ENCODE measurements around the gene TSHZ1. TPM values are rescaled to one million over a fixed set of nuclear protein-coding genes. Genes with fewer than 3 reads are reported as not detected.

TSHZ1 gene
- total RNA-seq, 1 experiment from 2014 or later = 5.6 TPM

DNA sequence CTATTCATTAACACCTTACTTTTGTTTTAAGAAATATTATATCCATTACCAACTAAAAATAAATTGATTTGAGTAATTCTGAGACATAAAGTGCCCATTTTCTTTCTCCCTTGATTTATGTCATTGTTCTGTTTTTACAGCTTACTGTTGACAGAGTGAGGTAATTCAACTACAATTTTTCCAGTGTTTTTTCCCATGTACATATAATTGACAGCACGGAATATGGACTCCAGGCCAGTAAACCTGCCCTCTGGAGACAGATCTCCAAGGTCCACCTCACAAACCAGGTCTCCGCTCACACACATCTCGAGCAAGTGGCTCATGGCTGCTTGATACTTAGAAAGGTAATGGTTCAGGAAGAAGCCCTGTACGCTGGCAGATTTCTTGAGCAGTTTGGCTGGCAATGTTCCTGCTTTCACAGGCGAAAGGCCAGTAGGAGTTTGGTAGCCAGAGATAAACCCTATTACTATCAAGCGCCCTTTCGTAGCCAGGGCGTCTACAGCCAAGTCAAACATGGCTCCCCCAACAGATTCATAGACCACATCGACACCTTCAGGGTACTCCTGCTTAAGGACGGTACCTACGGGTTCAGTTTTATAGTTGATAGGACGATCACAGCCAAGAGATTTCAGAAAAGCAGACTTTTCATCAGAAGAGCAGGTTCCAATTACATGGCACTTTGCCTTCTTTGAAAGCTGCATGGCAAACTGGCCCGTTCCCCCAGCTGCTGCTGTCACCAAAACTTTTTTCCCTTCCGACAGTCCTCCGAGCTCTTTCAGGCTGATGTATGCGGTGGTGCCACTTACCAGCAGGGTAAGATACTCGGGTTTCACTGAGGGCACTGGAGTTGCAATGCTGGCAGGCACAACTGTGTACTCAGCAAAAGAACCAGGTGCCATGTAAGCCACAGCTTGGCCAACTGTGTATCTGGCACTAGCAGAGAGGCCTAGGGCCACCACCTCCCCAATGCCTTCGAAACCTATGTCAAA, 9.0 kb upstream of the TSHZ1 start:
- peaks cover 56% of the 10 kb centered on the region for H3K79me2 ChIP-seq (ENCODE audit: low read length)
- peaks cover 3% of the 10 kb centered on the region; the same call in 1 of the 2 replicates for H4K20me1 ChIP-seq (ENCODE audit: low read length)
- ChIA-PET POLR2A (ENCODE audit: unreplicated experiment) (no interaction called here), CTCF (no interaction called here)
- H2AFZ ChIP-seq (ENCODE audit: low read length) = no peak overlapping the region
- TF ChIP-seq, protein P1, sequence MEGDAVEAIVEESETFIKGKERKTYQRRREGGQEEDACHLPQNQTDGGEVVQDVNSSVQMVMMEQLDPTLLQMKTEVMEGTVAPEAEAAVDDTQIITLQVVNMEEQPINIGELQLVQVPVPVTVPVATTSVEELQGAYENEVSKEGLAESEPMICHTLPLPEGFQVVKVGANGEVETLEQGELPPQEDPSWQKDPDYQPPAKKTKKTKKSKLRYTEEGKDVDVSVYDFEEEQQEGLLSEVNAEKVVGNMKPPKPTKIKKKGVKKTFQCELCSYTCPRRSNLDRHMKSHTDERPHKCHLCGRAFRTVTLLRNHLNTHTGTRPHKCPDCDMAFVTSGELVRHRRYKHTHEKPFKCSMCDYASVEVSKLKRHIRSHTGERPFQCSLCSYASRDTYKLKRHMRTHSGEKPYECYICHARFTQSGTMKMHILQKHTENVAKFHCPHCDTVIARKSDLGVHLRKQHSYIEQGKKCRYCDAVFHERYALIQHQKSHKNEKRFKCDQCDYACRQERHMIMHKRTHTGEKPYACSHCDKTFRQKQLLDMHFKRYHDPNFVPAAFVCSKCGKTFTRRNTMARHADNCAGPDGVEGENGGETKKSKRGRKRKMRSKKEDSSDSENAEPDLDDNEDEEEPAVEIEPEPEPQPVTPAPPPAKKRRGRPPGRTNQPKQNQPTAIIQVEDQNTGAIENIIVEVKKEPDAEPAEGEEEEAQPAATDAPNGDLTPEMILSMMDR (conservative IDR thresholded peaks at IDR 0.05; ENCODE audit: low read depth, low read length) = no peak
- TF ChIP-seq EZH2phosphoT487 (IDR thresholded peaks at IDR 0.05; ENCODE audit: borderline replicate concordance, low read length) = no peak
- TF ChIP-seq EZH2 (IDR thresholded peaks at IDR 0.05; ENCODE audit: low read length, unreplicated experiment) = no peak
- no peak overlapping the region for H3K9ac ChIP-seq (ENCODE audit: low read length)
- no peak overlapping the region for H3K4me3 ChIP-seq (ENCODE audit: low read length)
- no peaks in the 10 kb centered on the region for H3K9me3 ChIP-seq (ENCODE audit: low read length)
- ATAC-seq (no peak), DNase-seq (no peak)
- H3K9me2 ChIP-seq (replicated peaks; ENCODE audit: low read length) = no peaks in the 10 kb centered on the region
- no TSS peak for BruUV-seq (replicated peaks)
- peaks cover 10% of the 10 kb centered on the region; the same call in 1 of the 2 replicates for H3K36me3 ChIP-seq (ENCODE audit: low read depth, low read length)
- intact Hi-C loops (cut with micrococcal nuclease) = no loop called here
- no peaks in the 10 kb centered on the region for H3F3A ChIP-seq (ENCODE audit: low read length, unreplicated experiment)
- H3K27ac ChIP-seq (ENCODE audit: low read length) = no peak overlapping the region
- H3K4me1 ChIP-seq (ENCODE audit: insufficient read depth, low read length) = peaks cover 13% of the 10 kb centered on the region
- H3K27me3 ChIP-seq (ENCODE audit: low read length) = no peaks in the 10 kb centered on the region
- H3K4me2 ChIP-seq (ENCODE audit: low read length) = no peak overlapping the region

DNA sequence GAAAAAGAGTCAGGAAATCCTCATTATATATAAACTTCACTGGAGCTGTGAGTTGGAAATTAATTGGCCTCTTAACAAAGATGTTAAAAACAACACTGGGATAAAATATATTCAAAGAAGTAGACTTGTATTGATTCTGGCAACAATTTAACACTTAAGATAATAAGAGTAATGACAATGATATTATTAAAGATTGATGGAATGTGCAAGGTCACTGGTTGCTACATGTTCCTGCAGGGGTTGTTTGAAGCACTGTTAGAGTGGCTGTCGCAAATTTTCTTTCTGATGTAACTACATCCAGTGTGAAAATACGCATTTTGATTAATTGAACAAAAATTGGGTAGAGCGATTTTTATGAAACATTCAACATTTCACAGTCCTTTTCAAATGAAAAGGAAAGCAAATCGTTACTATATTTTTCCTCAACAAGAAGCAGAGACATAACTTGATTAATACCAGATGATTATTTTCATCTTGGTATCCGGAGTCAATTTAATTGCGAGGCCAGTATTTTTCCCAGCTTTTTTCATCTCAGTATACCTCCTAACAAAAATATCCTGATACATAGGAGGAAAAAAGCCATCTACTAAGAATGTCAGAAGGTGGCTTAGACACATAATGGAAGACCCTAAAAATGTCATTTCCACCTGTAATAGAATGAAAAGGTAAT, 7.8 kb upstream of the TSHZ1 start:
- Histone ChIP-seq H3K27ac (ENCODE audit: low read length) (no peak overlapping the region), H3K9me2 (replicated peaks; ENCODE audit: low read length) (no peaks in the 10 kb centered on the region), H3K36me3 (ENCODE audit: low read depth, low read length) (peaks cover 10% of the 10 kb centered on the region; the same call in 1 of the 2 replicates), H3F3A (ENCODE audit: low read length, unreplicated experiment) (no peaks in the 10 kb centered on the region), H3K9me3 (ENCODE audit: low read length) (no peaks in the 10 kb centered on the region), H3K27me3 (ENCODE audit: low read length) (no peaks in the 10 kb centered on the region), H4K20me1 (ENCODE audit: low read length) (peaks cover 8% of the 10 kb centered on the region; the same call in 1 of the 2 replicates), H3K4me3 (ENCODE audit: low read length) (no peak overlapping the region), H3K4me1 (ENCODE audit: insufficient read depth, low read length) (peaks cover 19% of the 10 kb centered on the region), H3K9ac (ENCODE audit: low read length) (no peak overlapping the region), H2AFZ (ENCODE audit: low read length) (no peak overlapping the region), H3K79me2 (ENCODE audit: low read length) (peaks cover 69% of the 10 kb centered on the region), H3K4me2 (ENCODE audit: low read length) (no peak overlapping the region)
- ATAC-seq (no peak), DNase-seq (no peak)
- POLR2A ChIA-PET (ENCODE audit: unreplicated experiment) = no interaction called here
- CTCF ChIA-PET = interaction anchor here (0.6 kb wide), 1 partner anchor 305 kb away, joined by 10 read pairs; no protein-coding TSS in a partner anchor
- BruUV-seq (replicated peaks) = no TSS peak
- TF ChIP-seq, protein P1 (conservative IDR thresholded peaks at IDR 0.05; ENCODE audit: low read depth, low read length) = no peak
- TF ChIP-seq EZH2phosphoT487 (IDR thresholded peaks at IDR 0.05; ENCODE audit: borderline replicate concordance, low read length) (no peak), EZH2 (IDR thresholded peaks at IDR 0.05; ENCODE audit: low read length, unreplicated experiment) (no peak)
- intact Hi-C loops (cut with micrococcal nuclease) = no loop called here

All from PC-3 (cell line).